ENCODE measurements around the gene ZG16. TPM values are rescaled to one million over a fixed set of nuclear protein-coding genes. Genes with fewer than 3 reads are reported as not detected.

Gene ZG16
- total RNA-seq, 2 experiments from 2014 or later: not detected

DNA sequence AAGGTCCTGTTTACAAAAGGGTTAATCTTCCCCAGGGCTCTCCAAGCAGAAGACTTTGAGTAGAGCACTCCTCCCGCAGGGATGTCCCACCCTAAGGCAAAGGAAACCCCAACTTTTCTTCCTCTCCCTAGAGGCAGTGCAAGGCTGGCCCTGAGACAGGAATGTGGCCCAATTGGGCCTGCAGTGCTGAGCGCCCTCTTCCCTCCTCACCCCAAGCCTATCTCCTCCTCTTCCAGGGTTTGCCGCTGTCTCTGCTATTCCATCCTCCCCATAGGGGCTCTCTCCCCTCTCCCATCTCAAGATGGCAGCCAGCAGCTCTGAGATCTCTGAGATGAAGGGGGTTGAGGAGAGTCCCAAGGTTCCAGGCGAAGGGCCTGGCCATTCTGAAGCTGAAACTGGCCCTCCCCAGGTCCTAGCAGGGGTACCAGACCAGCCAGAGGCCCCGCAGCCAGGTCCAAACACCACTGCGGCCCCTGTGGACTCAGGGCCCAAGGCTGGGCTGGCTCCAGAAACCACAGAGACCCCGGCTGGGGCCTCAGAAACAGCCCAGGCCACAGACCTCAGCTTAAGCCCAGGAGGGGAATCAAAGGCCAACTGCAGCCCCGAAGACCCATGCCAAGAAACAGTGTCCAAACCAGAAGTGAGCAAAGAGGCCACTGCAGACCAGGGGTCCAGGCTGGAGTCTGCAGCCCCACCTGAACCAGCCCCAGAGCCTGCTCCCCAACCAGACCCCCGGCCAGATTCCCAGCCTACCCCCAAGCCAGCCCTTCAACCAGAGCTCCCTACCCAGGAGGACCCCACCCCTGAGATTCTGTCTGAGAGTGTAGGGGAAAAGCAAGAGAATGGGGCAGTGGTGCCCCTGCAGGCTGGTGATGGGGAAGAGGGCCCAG is 34.9 kb downstream of the ZG16 start:
- H3K27me3 Mint-ChIP-seq (ENCODE audit: low read depth): no peaks in the 10 kb centered on the region
- intact Hi-C loops (cut with micrococcal nuclease): no loop called here
- peak overlapping the region; percentile 45 for H3K4me3 Mint-ChIP-seq
- H3K9me3 Mint-ChIP-seq: no peaks in the 10 kb centered on the region
- H3K4me1 Mint-ChIP-seq (ENCODE audit: low read depth): peaks cover 56% of the 10 kb centered on the region
- DNase-seq: no peak
- CTCF ChIA-PET: interaction anchor here (1.6 kb wide), 1 partner anchor 35 kb away, joined by 5 read pairs; no protein-coding TSS in a partner anchor
- peak overlapping the region; percentile 46 for H3K27ac Mint-ChIP-seq
- peaks cover 24% of the 10 kb centered on the region for H3K36me3 Mint-ChIP-seq (ENCODE audit: low read depth)

DNA sequence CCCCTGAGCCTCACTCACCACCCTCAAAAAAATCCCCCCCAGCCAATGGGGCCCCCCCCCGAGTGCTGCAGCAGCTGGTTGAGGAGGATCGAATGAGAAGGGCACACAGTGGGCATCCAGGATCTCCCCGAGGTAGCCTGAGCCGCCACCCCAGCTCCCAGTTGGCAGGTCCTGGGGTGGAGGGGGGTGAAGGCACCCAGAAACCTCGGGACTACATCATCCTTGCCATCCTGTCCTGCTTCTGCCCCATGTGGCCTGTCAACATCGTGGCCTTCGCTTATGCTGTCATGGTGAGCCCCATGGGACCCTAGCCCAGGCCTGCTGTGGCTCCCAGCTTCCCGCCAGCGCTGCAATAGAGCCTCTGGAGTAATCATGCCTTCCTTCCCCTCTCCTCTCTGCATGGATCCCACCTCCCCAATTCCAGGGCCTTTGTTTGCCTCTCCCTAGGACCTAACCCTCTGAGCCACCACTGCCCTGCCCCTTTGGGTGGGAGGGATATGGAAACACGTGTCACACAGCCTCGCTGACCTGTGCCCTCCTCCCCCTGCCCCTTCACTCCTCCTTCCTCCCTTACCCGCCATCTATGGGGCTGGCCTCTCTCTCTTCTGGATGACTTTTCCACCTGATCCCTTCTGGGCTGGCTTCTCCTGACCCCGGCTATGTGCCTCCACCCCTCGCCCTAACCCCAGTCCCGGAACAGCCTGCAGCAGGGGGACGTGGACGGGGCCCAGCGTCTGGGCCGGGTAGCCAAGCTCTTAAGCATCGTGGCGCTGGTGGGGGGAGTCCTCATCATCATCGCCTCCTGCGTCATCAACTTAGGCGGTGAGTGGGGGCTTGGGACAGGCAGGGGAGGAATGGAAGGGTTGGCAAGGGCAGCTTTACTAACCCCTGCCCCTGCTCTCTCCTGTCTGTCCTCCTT is 35.8 kb downstream of the ZG16 start:
- Mint-ChIP-seq H3K9me3 (no peaks in the 10 kb centered on the region), H3K4me1 (ENCODE audit: low read depth) (peaks cover 57% of the 10 kb centered on the region), H3K27me3 (ENCODE audit: low read depth) (no peaks in the 10 kb centered on the region), H3K4me3 (peak overlapping the region; percentile 8), H3K27ac (no peak overlapping the region), H3K36me3 (ENCODE audit: low read depth) (peaks cover 23% of the 10 kb centered on the region)
- intact Hi-C loops (cut with micrococcal nuclease): no loop called here
- CTCF ChIA-PET: interaction anchor here (0.5 to 1.6 kb wide), 2 partner anchors 34 to 231 kb away, joined by 5 read pairs; no protein-coding TSS in a partner anchor
- no peak for DNase-seq

DNA sequence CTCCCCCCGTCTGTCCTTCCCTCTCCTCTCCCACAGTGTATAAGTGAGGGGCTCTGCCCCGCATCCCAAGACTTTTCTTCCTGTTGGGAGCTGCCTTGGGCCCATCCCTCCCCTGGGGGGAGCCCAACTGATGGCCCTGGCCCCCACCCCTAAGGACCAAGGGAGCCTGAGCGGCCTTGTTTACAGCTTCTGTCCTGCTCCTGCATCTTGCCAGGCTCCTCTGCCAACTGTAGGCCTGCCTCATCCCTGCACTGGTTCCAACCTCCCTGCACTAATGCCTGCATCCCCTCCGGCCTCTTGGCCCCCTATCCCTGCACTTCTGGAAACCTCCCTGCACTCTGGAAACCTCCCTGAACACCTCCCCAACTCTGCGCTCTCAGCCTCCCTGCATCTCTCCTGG is 36.5 kb downstream of the ZG16 start:
- DNase-seq: no peak
- intact Hi-C loops (cut with micrococcal nuclease): no loop called here
- H3K36me3 Mint-ChIP-seq (ENCODE audit: low read depth): peaks cover 24% of the 10 kb centered on the region
- H3K4me1 Mint-ChIP-seq (ENCODE audit: low read depth): peaks cover 60% of the 10 kb centered on the region
- H3K27ac Mint-ChIP-seq: no peak overlapping the region
- CTCF ChIA-PET: interaction anchor here (0.5 to 1.6 kb wide), 2 partner anchors 34 to 230 kb away, joined by 5 read pairs; no protein-coding TSS in a partner anchor
- H3K9me3 Mint-ChIP-seq: no peaks in the 10 kb centered on the region
- peak overlapping the region; percentile 93 for H3K4me3 Mint-ChIP-seq
- no peaks in the 10 kb centered on the region for H3K27me3 Mint-ChIP-seq (ENCODE audit: low read depth)

DNA sequence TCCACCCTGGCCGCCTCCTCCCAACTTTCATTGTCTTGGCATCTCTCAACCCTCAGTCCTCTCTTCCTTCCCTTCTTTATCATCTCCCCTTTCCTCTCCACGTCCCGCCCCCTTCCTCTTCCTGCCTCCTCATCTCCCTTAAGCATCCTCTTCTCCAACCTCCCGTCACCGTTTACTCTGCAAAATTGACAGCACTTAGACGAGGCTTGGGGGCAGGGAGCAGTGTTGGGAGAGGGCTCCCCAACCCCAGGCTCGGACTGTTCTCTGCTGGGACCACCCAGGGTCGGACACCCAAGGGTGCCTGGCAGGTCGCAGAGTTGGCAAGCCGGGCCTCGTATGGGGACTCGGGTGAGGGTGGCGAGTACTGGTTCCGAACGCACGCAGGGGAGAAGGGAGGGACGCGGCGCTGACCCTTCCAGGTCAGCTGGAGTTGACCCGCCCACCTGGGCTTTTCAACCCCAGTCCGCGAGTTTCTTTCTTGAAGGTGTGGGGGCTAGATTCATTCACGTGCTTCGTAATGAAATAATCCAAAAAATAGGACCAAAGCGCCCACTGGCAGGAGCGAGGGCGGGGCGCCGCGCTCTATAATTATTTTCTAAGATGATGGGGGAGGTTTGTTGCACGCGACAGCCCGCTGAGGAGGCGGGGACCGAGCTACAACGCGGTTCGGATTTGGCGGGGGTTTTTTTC is 37.1 kb downstream of the ZG16 start:
- peaks cover 61% of the 10 kb centered on the region for H3K4me1 Mint-ChIP-seq (ENCODE audit: low read depth)
- DNase-seq: peak; percentile 60
- intact Hi-C loops (cut with micrococcal nuclease): no loop called here

DNA sequence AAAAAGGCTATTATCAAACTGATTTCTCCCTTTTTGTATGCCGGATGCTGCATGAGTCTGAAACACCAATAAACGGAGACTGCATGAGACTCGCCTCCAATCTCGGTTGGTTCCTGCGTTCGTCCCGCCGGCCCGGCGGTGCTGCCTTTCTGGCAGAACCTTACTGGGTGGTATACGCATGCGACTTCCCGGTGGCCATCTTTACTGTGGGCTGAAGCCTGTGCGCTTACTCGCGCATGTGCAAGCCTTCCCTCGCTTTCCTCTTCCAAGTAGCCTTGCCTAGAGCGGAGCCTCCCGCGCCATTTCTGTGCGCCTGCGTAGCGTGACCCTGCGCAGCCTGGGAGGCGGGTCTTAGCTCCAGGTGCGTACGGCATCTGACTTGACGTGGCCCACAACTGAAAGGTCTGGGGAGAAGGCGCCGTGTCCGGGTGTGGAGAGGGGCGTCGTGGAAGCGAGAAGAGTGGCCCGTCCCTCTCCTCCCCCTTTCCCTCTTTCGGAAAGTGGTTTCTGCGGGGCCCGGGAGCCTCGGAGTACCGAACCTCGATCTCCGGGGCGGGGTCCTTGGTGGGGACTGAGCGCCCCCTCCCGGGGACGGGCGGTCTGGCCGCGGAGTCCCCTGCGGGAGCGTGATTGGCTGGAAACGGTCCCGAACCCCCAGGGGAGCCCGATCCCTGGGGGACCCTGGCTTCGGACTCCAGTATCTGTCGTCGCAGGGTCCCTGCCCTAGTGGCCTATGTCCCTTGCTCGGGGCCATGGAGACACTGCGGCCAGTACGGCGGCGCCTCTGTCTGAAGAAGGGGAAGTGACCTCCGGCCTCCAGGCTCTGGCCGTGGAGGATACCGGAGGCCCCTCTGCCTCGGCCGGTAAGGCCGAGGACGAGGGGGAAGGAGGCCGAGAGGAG is 38.0 kb downstream of the ZG16 start, which contains the start of gene PAGR1:
Gene PAGR1 (plus strand): TSS at position 360 of the 901 bp plus-strand sequence. CDS start 374 bp downstream, at position 734.
- Mint-ChIP-seq H3K4me3 (peak within 1 kb of the TSS; percentile 93), H3K27ac (peak within 1 kb of the TSS; percentile 96), H3K36me3 (ENCODE audit: low read depth) (peaks cover 27% of the 10 kb centered on the region), H3K27me3 (ENCODE audit: low read depth) (no peaks in the 10 kb centered on the region), H3K9me3 (no peaks in the 10 kb centered on the region), H3K4me1 (ENCODE audit: low read depth) (peaks cover 55% of the 10 kb centered on the region)
- intact Hi-C loops (cut with micrococcal nuclease): loop anchor here (1.0 to 2.0 kb wide), 6 partner anchors 9 to 116 kb away; partner anchors contain the start of gene CDIPT
- CTCF ChIA-PET: interaction anchor here (0.6 to 8.3 kb wide), 13 partner anchors 8 to 182 kb away, joined by 3 to 92 read pairs (median 5); partner anchors contain the start of gene KIF22
- peak; percentile 99 for DNase-seq

More for the DNA sequence above, 37.1 kb downstream of the ZG16 start:
- no peaks in the 10 kb centered on the region for H3K27me3 Mint-ChIP-seq (ENCODE audit: low read depth)
- peaks cover 26% of the 10 kb centered on the region for H3K36me3 Mint-ChIP-seq (ENCODE audit: low read depth)
- no peaks in the 10 kb centered on the region for H3K9me3 Mint-ChIP-seq
- CTCF ChIA-PET: interaction anchor here (0.6 to 8.3 kb wide), 11 partner anchors 7 to 183 kb away, joined by 3 to 92 read pairs (median 5); partner anchors contain the start of gene KIF22
- peak overlapping the region; percentile 93 for H3K4me3 Mint-ChIP-seq
- peak overlapping the region; percentile 96 for H3K27ac Mint-ChIP-seq

DNA sequence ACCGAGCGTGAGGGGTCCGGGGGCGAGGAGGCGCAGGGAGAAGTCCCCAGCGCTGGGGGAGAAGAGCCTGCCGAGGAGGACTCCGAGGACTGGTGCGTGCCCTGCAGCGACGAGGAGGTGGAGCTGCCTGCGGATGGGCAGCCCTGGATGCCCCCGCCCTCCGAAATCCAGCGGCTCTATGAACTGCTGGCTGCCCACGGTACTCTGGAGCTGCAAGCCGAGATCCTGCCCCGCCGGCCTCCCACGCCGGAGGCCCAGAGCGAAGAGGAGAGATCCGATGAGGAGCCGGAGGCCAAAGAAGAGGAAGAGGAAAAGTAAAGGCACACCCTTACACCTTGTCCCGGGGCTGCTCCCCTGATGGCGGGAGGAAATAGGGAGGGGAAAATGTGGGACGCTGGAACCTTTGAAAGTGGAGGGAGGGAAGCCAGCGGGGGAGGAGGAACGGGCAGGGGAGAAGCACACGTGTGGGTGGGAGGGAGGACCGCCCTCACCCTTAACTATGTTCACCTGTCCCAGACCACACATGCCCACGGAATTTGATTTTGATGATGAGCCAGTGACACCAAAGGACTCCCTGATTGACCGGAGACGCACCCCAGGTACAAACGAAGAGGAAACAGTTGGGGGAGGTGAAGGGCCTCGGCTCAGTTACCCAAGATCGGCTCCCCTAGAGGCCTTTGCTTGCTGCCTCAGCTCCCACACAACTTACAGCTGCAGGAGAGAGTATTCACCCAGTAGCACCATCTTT is 38.8 kb downstream of the ZG16 start:
- intact Hi-C loops (cut with micrococcal nuclease): loop anchor here (1.0 to 2.0 kb wide), 6 partner anchors 10 to 117 kb away; partner anchors contain the start of gene CDIPT
- H3K4me3 Mint-ChIP-seq: peak overlapping the region; percentile 93
- H3K27me3 Mint-ChIP-seq (ENCODE audit: low read depth): no peaks in the 10 kb centered on the region
- H3K36me3 Mint-ChIP-seq (ENCODE audit: low read depth): peaks cover 31% of the 10 kb centered on the region
- H3K9me3 Mint-ChIP-seq: no peaks in the 10 kb centered on the region
- peak overlapping the region; percentile 96 for H3K27ac Mint-ChIP-seq
- peaks cover 53% of the 10 kb centered on the region for H3K4me1 Mint-ChIP-seq (ENCODE audit: low read depth)
- peak; percentile 73 for DNase-seq
- CTCF ChIA-PET: interaction anchor here (0.7 to 8.3 kb wide), 10 partner anchors 8 to 154 kb away, joined by 3 to 92 read pairs (median 4); no protein-coding TSS in a partner anchor

DNA sequence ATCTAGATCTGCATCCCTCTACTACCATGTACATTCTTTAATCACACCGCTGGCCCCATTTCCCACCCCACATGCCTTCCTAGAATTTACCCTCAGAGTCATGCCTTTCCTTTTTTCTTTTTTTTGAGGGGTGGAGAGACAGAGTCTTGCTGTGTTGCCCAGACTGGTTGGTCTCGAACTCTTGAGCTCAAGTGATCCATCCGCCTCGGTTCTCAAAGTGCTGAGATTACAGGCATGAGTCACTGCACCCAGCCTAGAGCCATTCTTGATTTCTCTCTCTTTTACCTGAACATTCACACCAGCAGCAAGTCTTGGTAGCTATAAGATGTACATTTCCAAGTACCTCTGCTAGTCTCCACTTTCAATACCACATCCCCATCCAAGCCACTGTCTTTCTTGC is 40.0 kb downstream of the ZG16 start:
- H3K9me3 Mint-ChIP-seq: no peaks in the 10 kb centered on the region
- no peaks in the 10 kb centered on the region for H3K27me3 Mint-ChIP-seq (ENCODE audit: low read depth)
- H3K4me1 Mint-ChIP-seq (ENCODE audit: low read depth): peaks cover 58% of the 10 kb centered on the region
- H3K36me3 Mint-ChIP-seq (ENCODE audit: low read depth): peaks cover 33% of the 10 kb centered on the region
- H3K27ac Mint-ChIP-seq: peak overlapping the region; percentile 91
- CTCF ChIA-PET: interaction anchor here (0.7 to 8.3 kb wide), 6 partner anchors 9 to 118 kb away, joined by 3 to 92 read pairs (median 11); partner anchors contain the start of gene MAZ
- intact Hi-C loops (cut with micrococcal nuclease): no loop called here
- DNase-seq: peak; percentile 52
- H3K4me3 Mint-ChIP-seq: peak overlapping the region; percentile 77

DNA sequence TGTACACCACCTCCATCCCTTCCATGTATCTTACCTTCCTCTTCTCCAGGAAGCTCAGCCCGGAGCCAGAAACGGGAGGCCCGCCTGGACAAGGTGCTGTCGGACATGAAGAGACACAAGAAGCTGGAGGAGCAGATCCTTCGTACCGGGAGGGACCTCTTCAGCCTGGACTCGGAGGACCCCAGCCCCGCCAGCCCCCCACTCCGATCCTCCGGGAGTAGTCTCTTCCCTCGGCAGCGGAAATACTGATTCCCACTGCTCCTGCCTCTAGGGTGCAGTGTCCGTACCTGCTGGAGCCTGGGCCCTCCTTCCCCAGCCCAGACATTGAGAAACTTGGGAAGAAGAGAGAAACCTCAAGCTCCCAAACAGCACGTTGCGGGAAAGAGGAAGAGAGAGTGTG is 41.5 kb downstream of the ZG16 start:
- DNase-seq: no peak
- peaks cover 33% of the 10 kb centered on the region for H3K36me3 Mint-ChIP-seq (ENCODE audit: low read depth)
- H3K9me3 Mint-ChIP-seq: no peaks in the 10 kb centered on the region
- intact Hi-C loops (cut with micrococcal nuclease): no loop called here
- H3K27me3 Mint-ChIP-seq (ENCODE audit: low read depth): no peaks in the 10 kb centered on the region
- peak overlapping the region; percentile 94 for H3K4me3 Mint-ChIP-seq
- CTCF ChIA-PET: interaction anchor here (0.6 to 8.3 kb wide), 6 partner anchors 12 to 103 kb away, joined by 3 to 92 read pairs (median 4); partner anchors contain the start of genes KIF22 and MAZ
- H3K4me1 Mint-ChIP-seq (ENCODE audit: low read depth): peaks cover 67% of the 10 kb centered on the region
- H3K27ac Mint-ChIP-seq: peak overlapping the region; percentile 98

DNA sequence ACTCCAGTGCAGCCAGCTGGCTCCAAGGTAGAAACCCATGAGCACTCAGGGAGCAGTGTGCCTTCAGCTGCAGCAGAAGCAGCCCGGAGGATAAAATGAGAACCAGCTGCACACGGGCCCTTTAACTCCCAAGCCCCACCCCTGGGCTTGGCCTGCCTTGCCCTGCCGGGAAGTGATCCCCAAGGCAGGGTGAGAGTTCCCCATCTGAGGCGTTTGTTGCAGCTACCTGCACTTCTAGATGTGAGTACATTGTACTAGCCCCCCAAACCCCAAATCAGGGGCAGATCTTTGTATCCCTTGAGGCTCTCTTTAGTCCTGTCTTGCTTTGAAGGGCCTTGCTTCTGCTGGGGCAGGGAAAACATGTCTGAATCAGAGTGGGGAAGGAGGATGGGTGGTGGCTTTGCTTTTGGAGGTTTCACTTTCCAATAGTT is 42.2 kb downstream of the ZG16 start, which contains the start of gene MVP:
Gene MVP (plus strand): TSS at position 192 of the 431 bp plus-strand sequence. CDS start 10,088 bp downstream, outside the sequence.
- peak within 1 kb of the TSS; percentile 94 for H3K4me3 Mint-ChIP-seq
- H3K36me3 Mint-ChIP-seq (ENCODE audit: low read depth): peaks cover 33% of the 10 kb centered on the region
- H3K27me3 Mint-ChIP-seq (ENCODE audit: low read depth): no peaks in the 10 kb centered on the region

More for the DNA sequence above, 42.2 kb downstream of the ZG16 start, which contains the start of gene MVP:
- CTCF ChIA-PET: interaction anchor here (1.1 to 8.3 kb wide), 4 partner anchors 13 to 35 kb away, joined by 4 to 92 read pairs (median 12); partner anchors contain the start of gene MAZ
- intact Hi-C loops (cut with micrococcal nuclease): loop anchor here (1.0 to 5.0 kb wide), 4 partner anchors 15 to 552 kb away; partner anchors contain the start of genes CDIPT, MYL11, TAOK2 and TBC1D10B
- Mint-ChIP-seq H3K27ac (peak within 1 kb of the TSS; percentile 98), H3K9me3 (no peaks in the 10 kb centered on the region), H3K4me1 (ENCODE audit: low read depth) (peaks cover 67% of the 10 kb centered on the region)
- DNase-seq: peak; percentile 81
